NCI-H524 (cell line): Measurements from ENCODE around the gene EMC1.
"Not testable (repeated sequence)": the region's sequence is repeated elsewhere in the genome, so short reads cannot be mapped to it uniquely, and the experiment has no call there.

Source experiments
- DNase-seq, 2 experiments: peaks; one replicate each; lab custom pipeline; 2025; lab: John Stamatoyannopoulos, UW

Gene EMC1

GRCh38 chr1:19260211-19261138, 9.2 kb upstream of the EMC1 start:
- DNase-seq = peak in 1 of 2 experiments; percentile 4

- DNase-seq = no peak
These were observed 7.0 kb upstream of the EMC1 start for GRCh38 chr1:19258353-19258752.

DNA sequence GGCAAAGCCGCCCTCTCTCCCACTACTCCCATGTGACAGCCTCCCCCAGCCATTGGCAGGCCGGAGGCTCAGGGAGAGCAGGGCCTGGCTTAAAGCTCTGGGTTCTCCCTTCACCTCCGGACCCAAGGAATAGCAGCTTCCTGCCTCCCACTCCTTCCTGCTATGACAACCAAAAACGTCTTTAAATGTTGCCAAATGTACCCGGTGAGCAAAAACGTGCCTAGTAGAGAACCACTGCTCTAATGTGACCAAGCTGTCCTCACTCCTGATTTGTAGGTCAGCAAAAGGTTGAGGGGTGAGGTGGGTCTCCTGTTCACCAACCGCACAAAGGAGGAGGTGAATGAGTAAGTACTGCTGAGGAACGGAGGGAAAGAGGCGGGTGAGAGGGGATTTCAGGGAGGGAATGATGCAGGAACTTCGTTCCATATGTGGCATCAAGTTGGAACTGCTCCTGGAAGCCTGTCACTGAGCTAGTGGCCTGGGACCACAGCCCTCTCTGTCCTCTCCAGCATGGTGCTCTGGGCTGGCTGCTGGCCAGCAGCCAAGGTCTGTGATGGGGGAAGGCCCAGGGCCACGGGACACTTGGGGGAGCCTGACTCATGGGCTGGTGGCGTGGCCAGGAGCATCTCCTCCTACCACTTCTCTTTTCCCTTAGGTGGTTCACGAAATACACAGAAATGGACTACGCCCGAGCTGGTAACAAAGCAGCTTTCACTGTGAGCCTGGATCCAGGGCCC, 6.0 kb upstream of the EMC1 start:
- no peak for DNase-seq

- not testable (repeated sequence) for DNase-seq
These were observed 5.0 kb upstream of the EMC1 start for GRCh38 chr1:19256301-19256700.

DNA sequence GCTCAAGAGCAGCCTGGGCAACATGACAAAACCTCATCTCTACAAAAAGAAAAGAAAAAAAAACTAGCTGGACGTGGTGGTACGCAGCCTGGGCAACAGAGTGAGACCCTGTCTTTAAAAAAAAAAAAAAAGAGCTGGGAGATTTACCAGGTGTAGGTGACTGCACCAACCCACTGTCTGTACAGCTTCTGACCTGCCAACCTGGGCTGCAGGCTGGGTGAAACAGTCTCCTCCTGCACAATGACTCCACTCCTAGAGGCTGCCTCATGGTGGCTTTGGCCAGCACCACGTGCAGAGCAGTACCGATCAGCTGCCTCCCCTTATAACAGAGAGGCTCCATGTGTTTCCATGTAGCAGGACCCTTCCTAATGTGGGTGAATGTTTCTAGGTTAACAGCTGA, 4.0 kb upstream of the EMC1 start:
- DNase-seq = no peak

DNA sequence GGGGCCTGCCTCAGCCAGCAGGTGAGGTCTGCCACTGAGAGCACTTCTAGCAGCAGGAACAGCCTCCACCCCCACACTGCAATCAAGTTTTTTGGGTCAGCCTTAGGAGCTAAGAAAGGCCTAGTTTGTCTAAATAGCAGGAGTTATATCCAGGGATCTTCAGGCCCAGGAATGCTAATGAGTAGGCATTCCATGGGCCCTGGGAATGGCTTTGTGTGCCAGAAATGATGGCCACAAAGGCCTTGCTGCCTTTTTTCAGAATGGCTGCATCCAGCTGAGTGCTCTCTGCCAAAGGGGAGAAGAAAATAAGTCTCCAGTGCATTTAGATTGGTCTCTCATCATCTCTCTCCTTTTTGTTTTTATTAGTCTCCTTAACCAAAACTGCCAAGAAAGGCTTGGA, 3.1 kb upstream of the EMC1 start:
- no peak for DNase-seq

GRCh38 chr1:19250629-19251304, 557 bp downstream of the EMC1 start:
- no peak for DNase-seq

DNA sequence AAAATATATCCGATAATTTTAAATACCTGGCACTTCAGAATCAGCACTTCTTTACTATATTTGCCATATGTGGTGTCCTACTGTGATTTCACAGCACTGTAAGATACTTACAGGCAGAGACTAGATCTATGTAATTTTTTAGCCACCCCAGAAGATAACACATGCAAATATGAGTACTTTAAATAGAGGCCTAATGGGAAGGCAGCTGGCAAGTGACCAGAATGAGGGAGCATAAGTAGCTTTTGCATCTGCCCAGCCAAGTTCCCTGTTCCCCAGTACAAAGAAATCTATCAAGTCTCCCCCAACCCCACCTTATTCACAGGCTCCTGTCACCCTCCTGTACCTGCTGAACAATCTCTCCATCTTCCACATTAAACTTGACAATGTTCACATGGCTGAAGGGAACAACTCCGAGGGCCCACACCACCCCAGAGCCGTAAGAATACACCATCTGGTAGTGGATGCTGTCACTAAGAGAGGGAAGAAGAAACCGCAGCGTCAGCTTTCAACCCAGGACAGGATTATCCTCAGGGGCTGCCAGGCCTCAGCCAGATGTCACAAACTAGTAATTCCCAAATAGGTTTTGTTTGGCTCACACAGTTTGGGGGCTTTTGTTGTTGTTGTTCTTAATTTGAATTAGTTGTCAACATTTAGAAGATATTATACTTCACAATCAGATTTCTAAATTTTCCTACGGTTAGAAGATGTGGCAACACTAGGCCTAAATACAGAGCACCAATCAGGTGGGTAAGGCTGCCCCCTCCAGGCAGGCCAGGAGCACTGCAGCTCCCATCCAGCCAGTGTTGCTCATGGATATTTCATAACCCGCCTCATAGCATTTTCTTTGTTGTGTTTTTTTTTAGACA, 10.4 kb downstream of the EMC1 start:
- peak; percentile 65 to 85 for DNase-seq

DNA sequence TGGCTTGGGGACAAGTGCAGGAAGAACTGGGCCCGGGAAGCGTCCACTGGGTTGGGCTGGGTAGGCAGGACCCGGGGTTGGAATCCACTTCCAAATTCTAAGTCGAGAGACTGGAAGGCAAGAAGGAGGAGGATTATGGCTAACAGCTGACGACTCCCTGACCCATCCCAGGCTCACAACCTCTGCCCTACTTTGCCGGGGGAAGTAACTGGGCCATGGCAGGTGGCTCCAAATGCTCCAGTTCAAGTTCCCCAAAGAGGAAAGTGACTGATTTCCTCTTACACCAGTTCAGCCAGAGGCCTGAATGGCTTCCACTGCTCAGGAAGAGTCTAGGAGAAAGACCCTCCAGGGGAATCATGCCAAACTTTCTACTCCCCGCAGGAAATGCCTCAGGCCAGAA, 11.4 kb downstream of the EMC1 start:
- no peak for DNase-seq

DNA sequence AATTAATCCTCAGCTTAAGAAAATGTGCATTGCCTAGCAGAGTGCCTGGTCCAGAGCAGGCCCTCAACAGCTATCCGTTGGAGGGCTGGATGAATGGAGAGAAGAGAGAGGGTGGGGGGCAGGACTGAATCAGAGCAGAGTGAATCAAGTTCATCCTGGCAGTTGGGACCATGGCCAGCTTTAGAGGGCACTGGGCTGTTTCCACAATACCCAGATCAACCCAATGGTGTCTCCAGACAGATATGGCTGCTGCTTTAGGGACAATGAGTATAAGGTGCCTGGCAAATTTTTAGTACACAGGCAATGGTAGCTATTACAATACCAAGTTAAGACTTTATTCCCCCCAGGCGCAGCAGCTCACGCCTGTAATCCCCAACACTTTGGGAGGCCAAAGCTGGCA, 17.1 kb downstream of the EMC1 start:
- no peak for DNase-seq

DNA sequence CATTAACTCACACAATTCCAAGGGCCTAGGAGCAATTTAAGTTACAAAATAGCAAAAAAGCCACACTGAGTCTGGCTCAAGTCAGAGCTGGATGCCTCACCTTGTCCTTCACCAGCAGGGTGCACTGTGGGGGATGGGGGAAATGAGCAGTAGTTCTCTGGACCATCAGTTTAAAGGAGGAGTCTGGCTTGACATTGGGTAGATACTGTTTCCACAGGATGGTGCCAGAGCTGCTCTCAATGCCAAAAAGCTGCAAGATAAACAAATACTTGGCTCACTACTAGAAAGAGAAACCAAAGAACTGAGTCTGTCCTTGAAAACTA, 18.8 kb downstream of the EMC1 start:
- no peak for DNase-seq

GRCh38 chr1:19231736-19232523, 19.4 kb downstream of the EMC1 start:
- not testable (repeated sequence) for DNase-seq

GRCh38 chr1:19229828-19230325, 21.4 kb downstream of the EMC1 start:
- DNase-seq = no peak

DNA sequence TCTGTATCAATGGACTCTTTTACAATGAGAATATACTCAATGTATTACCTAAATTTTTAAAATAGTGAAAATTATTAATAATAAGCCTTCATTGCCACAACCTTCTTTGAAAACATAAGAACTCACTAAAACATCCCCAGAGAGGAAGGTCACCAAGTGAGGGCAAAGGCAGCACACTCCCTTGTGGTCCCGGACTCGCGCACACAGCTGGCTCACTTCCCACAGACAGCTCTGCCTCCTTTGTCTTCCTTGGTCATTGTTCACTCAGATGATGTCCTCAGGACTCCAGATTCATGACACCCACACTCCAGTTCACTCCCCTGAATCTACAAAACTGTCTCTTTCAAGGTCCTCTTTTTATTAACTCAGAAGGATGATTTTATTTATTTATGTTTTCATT, 22.1 kb downstream of the EMC1 start:
- no peak for DNase-seq

GRCh38 chr1:19222979-19223824, 28.1 kb downstream of the EMC1 start:
- no peak for DNase-seq

DNA sequence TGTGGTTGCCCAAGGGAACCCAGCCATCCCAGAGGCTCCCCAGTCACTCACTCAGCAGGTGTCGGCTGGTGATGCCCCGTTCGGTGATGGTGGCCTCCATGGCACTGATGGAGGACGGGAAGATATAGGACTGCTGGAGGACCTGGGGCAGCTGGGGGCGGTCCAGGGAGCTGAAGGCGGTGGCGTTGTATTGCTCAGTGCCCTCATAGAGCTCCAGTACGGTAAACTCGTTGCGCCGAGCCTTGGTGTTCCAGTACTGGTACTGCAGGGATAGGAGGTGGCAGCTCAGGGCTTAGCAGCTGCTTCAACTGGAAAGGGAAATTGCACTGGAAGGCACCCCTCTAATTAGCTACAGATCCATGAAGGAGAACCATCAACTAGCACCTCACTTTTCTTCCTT, 28.8 kb downstream of the EMC1 start:
- DNase-seq = no peak

GRCh38 chr1:19220991-19221390, 30.3 kb downstream of the EMC1 start:
- no peak for DNase-seq

GRCh38 chr1:19220080-19220846, 31.1 kb downstream of the EMC1 start:
- DNase-seq = no peak

DNA sequence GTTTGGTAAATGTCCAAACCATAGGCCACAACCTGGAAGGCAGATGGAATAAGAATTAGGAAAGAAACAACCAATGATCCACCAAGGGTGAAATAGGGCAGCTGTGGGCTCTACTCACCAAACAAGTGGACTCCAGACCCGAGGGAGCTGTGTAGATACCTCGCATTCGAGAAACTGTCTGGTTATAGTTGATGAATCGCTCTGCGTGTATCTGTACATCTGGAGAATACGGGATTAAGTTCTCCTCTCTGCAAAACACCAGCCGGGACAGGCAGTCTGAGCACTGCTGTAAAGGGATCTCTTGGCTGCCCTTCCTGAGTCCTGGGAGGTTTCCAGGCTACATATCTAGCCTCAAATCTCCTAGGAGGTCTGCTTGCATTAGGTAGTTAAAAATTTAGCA, 31.9 kb downstream of the EMC1 start:
- DNase-seq = no peak
